GM12891 (cell line): ENCODE data around the gene ANO2.
"Not testable (repeated sequence)": the region's sequence is repeated elsewhere in the genome, so short reads cannot be mapped to it uniquely, and the experiment has no call there.

Experiments
- DNase-seq: peaks from one replicate; pipeline ENCODE4 v3.0.0; 2011; ENCODE audit warnings: low spot score; ENCODE audit not compliant: insufficient read length
- FAIRE-seq: peaks from 2 replicates; lab custom pipeline; 2011; peaks lifted over from hg19 to GRCh38; lab: Jason Lieb, UNC
- PAX5 ChIP-seq: IDR thresholded peaks from 2 replicates; pipeline ENCODE4 v1.6.1; 2011; ENCODE audit warnings: low read length, moderate library complexity, mild to moderate bottlenecking; ENCODE audit not compliant: insufficient read depth, severe bottlenecking
- POLR2A ChIP-seq: IDR thresholded peaks from 2 replicates; pipeline ENCODE4 v1.6.1; 2011; ENCODE audit warnings: low read depth, low read length, control low read depth
- POLR2AphosphoS5 ChIP-seq: IDR thresholded peaks from 2 replicates; pipeline ENCODE4 v1.6.1; 2011; ENCODE audit warnings: low read depth, low read length, control low read depth
- POU2F2 ChIP-seq: IDR thresholded peaks from 2 replicates; pipeline ENCODE4 v1.6.1; 2011; ENCODE audit warnings: low read depth, mild to moderate bottlenecking, control low read depth, low read length, moderate library complexity
- SPI1 ChIP-seq: IDR thresholded peaks from 2 replicates; pipeline ENCODE4 v1.6.1; 2011; ENCODE audit warnings: low read depth, low read length, control low read depth
- TAF1 ChIP-seq: IDR thresholded peaks from 2 replicates; pipeline ENCODE4 v1.6.1; 2011; ENCODE audit warnings: low read depth, low read length, control low read depth

Gene ANO2

GRCh38 chr12:5898874-5899273 lies 46.2 kb downstream of the ANO2 start:
- FAIRE-seq (no peak), DNase-seq (no peak)
- TF ChIP-seq POLR2A: no peak
- TF ChIP-seq TAF1: no peak
- no peak for TF ChIP-seq POLR2AphosphoS5
- TF ChIP-seq SPI1: no peak
- TF ChIP-seq PAX5: no peak
- no peak for TF ChIP-seq POU2F2

GRCh38 chr12:5889381-5890047 lies 55.5 kb downstream of the ANO2 start:
- DNase-seq: no peak
- no peak for FAIRE-seq
- TF ChIP-seq POU2F2: no peak
- TF ChIP-seq POLR2A: no peak
- TF ChIP-seq TAF1: no peak
- TF ChIP-seq PAX5: no peak
- no peak for TF ChIP-seq SPI1
- no peak for TF ChIP-seq POLR2AphosphoS5

GRCh38 chr12:5888816-5889315 lies 56.2 kb downstream of the ANO2 start:
- DNase-seq (no peak), FAIRE-seq (no peak)
- no peak for TF ChIP-seq POLR2AphosphoS5
- TF ChIP-seq PAX5: no peak
- TF ChIP-seq POLR2A: no peak
- no peak for TF ChIP-seq SPI1
- TF ChIP-seq POU2F2: no peak
- no peak for TF ChIP-seq TAF1

GRCh38 chr12:5887819-5888218 lies 57.2 kb downstream of the ANO2 start:
- FAIRE-seq, DNase-seq: not testable (repeated sequence)

GRCh38 chr12:5884866-5885265 lies 60.2 kb downstream of the ANO2 start:
- DNase-seq (no peak), FAIRE-seq (no peak)
- TF ChIP-seq POLR2A: no peak
- TF ChIP-seq POU2F2: no peak
- no peak for TF ChIP-seq POLR2AphosphoS5
- no peak for TF ChIP-seq SPI1
- TF ChIP-seq TAF1: no peak
- no peak for TF ChIP-seq PAX5

GRCh38 chr12:5884285-5884684 lies 60.8 kb downstream of the ANO2 start:
- DNase-seq: no peak
- FAIRE-seq: no peak
- TF ChIP-seq POLR2AphosphoS5: no peak
- no peak for TF ChIP-seq TAF1
- no peak for TF ChIP-seq PAX5

GRCh38 chr12:5882511-5883190 lies 62.4 kb downstream of the ANO2 start:
- TF ChIP-seq POU2F2: no peak
- TF ChIP-seq TAF1: no peak
- no peak for TF ChIP-seq PAX5
- TF ChIP-seq SPI1: no peak
- TF ChIP-seq POLR2AphosphoS5: no peak
- no peak for TF ChIP-seq POLR2A
- no peak for DNase-seq
- FAIRE-seq: no peak

- no peak for DNase-seq
- TF ChIP-seq SPI1: no peak
- TF ChIP-seq POU2F2: no peak
- no peak for TF ChIP-seq POLR2A
- TF ChIP-seq PAX5: no peak
- no peak for TF ChIP-seq TAF1
- TF ChIP-seq POLR2AphosphoS5: no peak
- FAIRE-seq: no peak
These were observed 63.4 kb downstream of the ANO2 start for GRCh38 chr12:5881666-5882065.

- FAIRE-seq (no peak), DNase-seq (no peak)
- no peak for TF ChIP-seq TAF1
- no peak for TF ChIP-seq POLR2A
- no peak for TF ChIP-seq POU2F2
- TF ChIP-seq POLR2AphosphoS5: no peak
- no peak for TF ChIP-seq PAX5
- no peak for TF ChIP-seq SPI1
These were observed 63.9 kb downstream of the ANO2 start for GRCh38 chr12:5881101-5881606.

- FAIRE-seq: no peak
- TF ChIP-seq POLR2AphosphoS5: no peak
- no peak for TF ChIP-seq POLR2A
- no peak for TF ChIP-seq PAX5
- TF ChIP-seq SPI1: no peak
- TF ChIP-seq TAF1: no peak
- TF ChIP-seq POU2F2: no peak
- no peak for DNase-seq
These were observed 69.2 kb downstream of the ANO2 start for GRCh38 chr12:5875851-5876250.
